Heart left ventricle (tissue), 13 donors: ENCODE results near the gene APEH.

ENCODE experiments used
- POLR2A ChIP-seq, 2 donors: fragments of 450-650 bp; IDR thresholded peaks; one replicate each; pipeline ENCODE4 v1.6.1; 2017; ENCODE audit warnings: antibody characterized with exemption in 2 of 2, mild to moderate bottlenecking in 2 of 2, moderate library complexity in 2 of 2
- TF ChIP-seq, protein P1 (sequence below), 12 donors: fragments of 200-600 bp; sonication (generic) in 4 of 12; IDR thresholded peaks; one replicate each; pipeline versions ENCODE4 v1.5.0 to v1.8.0; 2018 to 2022; ENCODE audit warnings: antibody characterized with exemption in 12 of 12, mild to moderate bottlenecking in 5 of 12
- donor health status: ischemic (EF 13 %, LVEDD 7.1; RV severe dilation, severe dysfunction).
- donor health status: DM: no; HTN: yes; CAD: no.
- donor health status: DM: no; HTN: no; CAD: no.
- donor health status: ischemic (EF 25% LVEDD 6.9; RV normal size, moderate dysfunction).
- donor health status: ischemic (EF 25% LVEDD 5.7; RV mildly dilated, moderate dysfunction).
- donor health status: ischemic (EF 35%, LVEDD 5.7; RV mildly dilated, moderate dysfunction).
- donor health status: nonischemic (EF 11% LVEDD 7.7; RV severe dilation, severe dysfunction).
- donor health status: DM: yes; HTN: yes; CAD: no.
- donor health status: PGD.
- donor health status: ischemic (EF 29% LVEDD 5.4; RV normal size, mild dysfunction).
- donor health status: nonischemic (EF 23%, LVEDD 6.1; RV moderate dilation, normal function).

DNA sequence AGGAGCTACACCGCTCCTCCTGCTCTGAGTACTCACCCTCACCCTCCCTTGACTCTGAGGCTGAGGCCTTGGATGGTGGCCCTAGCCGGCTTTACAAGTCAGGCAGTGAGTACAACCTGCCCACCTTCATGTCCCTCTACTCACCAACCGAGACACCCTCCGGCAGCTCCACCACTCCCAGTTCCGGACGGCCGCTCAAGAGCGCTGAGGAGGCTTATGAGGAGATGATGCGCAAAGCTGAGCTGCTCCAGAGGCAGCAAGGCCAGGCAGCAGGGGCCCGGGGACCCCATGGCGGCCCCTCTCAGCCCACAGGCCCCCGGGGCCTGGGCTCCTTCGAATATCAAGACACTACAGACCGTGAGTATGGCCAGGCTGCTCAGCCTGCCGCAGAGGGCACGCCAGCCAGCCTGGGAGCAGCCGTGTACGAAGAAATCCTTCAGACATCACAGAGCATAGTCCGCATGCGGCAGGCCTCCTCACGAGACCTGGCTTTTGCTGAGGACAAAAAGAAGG is 21.2 kb upstream of the APEH start:
- TF ChIP-seq, protein P1, sequence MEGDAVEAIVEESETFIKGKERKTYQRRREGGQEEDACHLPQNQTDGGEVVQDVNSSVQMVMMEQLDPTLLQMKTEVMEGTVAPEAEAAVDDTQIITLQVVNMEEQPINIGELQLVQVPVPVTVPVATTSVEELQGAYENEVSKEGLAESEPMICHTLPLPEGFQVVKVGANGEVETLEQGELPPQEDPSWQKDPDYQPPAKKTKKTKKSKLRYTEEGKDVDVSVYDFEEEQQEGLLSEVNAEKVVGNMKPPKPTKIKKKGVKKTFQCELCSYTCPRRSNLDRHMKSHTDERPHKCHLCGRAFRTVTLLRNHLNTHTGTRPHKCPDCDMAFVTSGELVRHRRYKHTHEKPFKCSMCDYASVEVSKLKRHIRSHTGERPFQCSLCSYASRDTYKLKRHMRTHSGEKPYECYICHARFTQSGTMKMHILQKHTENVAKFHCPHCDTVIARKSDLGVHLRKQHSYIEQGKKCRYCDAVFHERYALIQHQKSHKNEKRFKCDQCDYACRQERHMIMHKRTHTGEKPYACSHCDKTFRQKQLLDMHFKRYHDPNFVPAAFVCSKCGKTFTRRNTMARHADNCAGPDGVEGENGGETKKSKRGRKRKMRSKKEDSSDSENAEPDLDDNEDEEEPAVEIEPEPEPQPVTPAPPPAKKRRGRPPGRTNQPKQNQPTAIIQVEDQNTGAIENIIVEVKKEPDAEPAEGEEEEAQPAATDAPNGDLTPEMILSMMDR (IDR thresholded peaks at IDR 0.05) = no peak
- TF ChIP-seq POLR2A (IDR thresholded peaks at IDR 0.05) = no peak
